A549 (cell line): Measurements from ENCODE around the gene DOCK1. TPM values are rescaled to one million over a fixed set of nuclear protein-coding genes. Genes with fewer than 3 reads are reported as not detected.

Experiments
- ATAC-seq, 2 experiments: fragments of 200-7000 bp in 1 of 2; fragments of >200 bp in 1 of 2; cut with Nextera tagmentation in 1 of 2; cut with Tn5 transposase in 1 of 2; 3 replicates each; pipeline versions ENCODE4 v1.8.0 to v1.9.1; 2018 to 2020; ENCODE audit warnings: mild to moderate bottlenecking in 1 of 2, moderate library complexity in 1 of 2
- CTCF ChIA-PET: fragments of 300-600 bp; sonication (Branson Sonifier 250); formaldehyde crosslinking; extraction: SDS; loops from one replicate; lab custom pipeline; 2021; ENCODE audit warnings: antibody characterized with exemption, inconsistent platforms; lab: Yijun Ruan, JAX
- POLR2A ChIA-PET: fragments of 350-600 bp; formaldehyde crosslinking; extraction: SDS; loops from one replicate; lab custom pipeline; 2021; ENCODE audit warnings: antibody characterized with exemption, inconsistent platforms; lab: Yijun Ruan, JAX
- DNase-seq, 2 experiments: peaks; one replicate each; pipeline versions ENCODE4 v3.0.0 to v3.0.0-alpha.2; 2011 to 2016; ENCODE audit warnings: low read depth in 1 of 2, low spot score in 1 of 2
- FAIRE-seq: peaks from 2 replicates; lab custom pipeline; 2011; peaks lifted over from hg19 to GRCh38; lab: Jason Lieb, UNC
- H3K27ac ChIP-seq, 2 experiments: fragments of >200 bp; sonication (Bioruptor Twin); formaldehyde crosslinking; 3 replicates each; pipeline ENCODE4 v1.5.1; 2016 to 2017
- H3K4me1 ChIP-seq: fragments of >200 bp; sonication (Bioruptor Twin); formaldehyde crosslinking; 3 replicates; pipeline ENCODE4 v1.6.1; 2016
- H3K4me2 ChIP-seq: fragments of >200 bp; sonication (Bioruptor Twin); formaldehyde crosslinking; 3 replicates; pipeline ENCODE4 v1.6.1; 2016
- H3K4me3 ChIP-seq: fragments of >200 bp; sonication (Bioruptor Twin); formaldehyde crosslinking; 3 replicates; pipeline ENCODE4 v1.5.1; 2016
- H3K9me3 ChIP-seq: fragments of >200 bp; sonication (Bioruptor Twin); formaldehyde crosslinking; 3 replicates; pipeline ENCODE4 v1.6.1; 2016
- BHLHE40 ChIP-seq: IDR thresholded peaks from 2 replicates; pipeline ENCODE4 v1.6.1; 2012; ENCODE audit warnings: low read depth, low read length, inconsistent platforms
- CHD4 ChIP-seq: fragments of 200-600 bp; sonication (generic); IDR thresholded peaks from 2 replicates; pipeline ENCODE4 v1.6.1; 2016; ENCODE audit warnings: antibody characterized with exemption, mild to moderate bottlenecking, borderline replicate concordance
- EP300 ChIP-seq, 2 experiments: fragments of >200 bp; sonication (Bioruptor Twin); formaldehyde crosslinking; IDR thresholded peaks; 2 replicates in 1 of 2; 3 replicates in 1 of 2; pipeline ENCODE4 v1.6.1; 2016 to 2017
- FOSB ChIP-seq: fragments of 250-450 bp; sonication (Bioruptor Pico); IDR thresholded peaks from 2 replicates; pipeline ENCODE4 v1.5.0; 2020; ENCODE audit warnings: mild to moderate bottlenecking, moderate library complexity
- FOSL2 ChIP-seq, 2 experiments: fragments of 450-650 bp in 1 of 2; fragments of >200 bp in 1 of 2; sonication (Bioruptor Twin) in 1 of 2; formaldehyde crosslinking; IDR thresholded peaks; 2 replicates each; pipeline versions ENCODE4 v1.5.0 to v1.6.1; 2016 to 2020; ENCODE audit warnings: mild to moderate bottlenecking in 1 of 2, moderate library complexity in 1 of 2
- FOXS1 ChIP-seq: fragments of 250-450 bp; sonication (Bioruptor Pico); IDR thresholded peaks from 2 replicates; pipeline ENCODE4 v1.5.0; 2020; ENCODE audit warnings: mild to moderate bottlenecking, moderate library complexity
- GATA3 ChIP-seq: IDR thresholded peaks from 2 replicates; pipeline ENCODE4 v1.6.1; 2012; ENCODE audit warnings: borderline replicate concordance
- HOXB5 ChIP-seq: fragments of 250-450 bp; sonication (Bioruptor Pico); IDR thresholded peaks from 2 replicates; pipeline ENCODE4 v1.5.0; 2020; ENCODE audit warnings: mild to moderate bottlenecking, moderate library complexity
- MAFK ChIP-seq: fragments of 450-650 bp; IDR thresholded peaks from 2 replicates; pipeline ENCODE4 v1.6.1; 2014; ENCODE audit not compliant: partially characterized antibody
- MAZ ChIP-seq: fragments of 150-350 bp; IDR thresholded peaks from 2 replicates; pipeline ENCODE4 v1.6.1; 2014; ENCODE audit warnings: antibody characterized with exemption, low read depth, low read length, borderline replicate concordance
- NR3C1 ChIP-seq: fragments of >200 bp; sonication (Bioruptor Twin); formaldehyde crosslinking; IDR thresholded peaks from 3 replicates; pipeline ENCODE4 v1.6.1; 2017
- POLR2A ChIP-seq: IDR thresholded peaks from 2 replicates; pipeline ENCODE4 v1.6.1; 2012; ENCODE audit warnings: mild to moderate bottlenecking, low read length
- RCOR1 ChIP-seq: fragments of 150-350 bp; IDR thresholded peaks from 2 replicates; pipeline ENCODE4 v1.6.1; 2014; ENCODE audit warnings: antibody characterized with exemption, low read length, low read depth
- RFX5 ChIP-seq: fragments of 450-650 bp; IDR thresholded peaks from 2 replicates; pipeline ENCODE4 v1.7.1; 2014; ENCODE audit warnings: antibody characterized with exemption, mild to moderate bottlenecking, moderate library complexity
- TP53 ChIP-seq: fragments of 250-450 bp; sonication (Bioruptor Pico); IDR thresholded peaks from 2 replicates; pipeline ENCODE4 v1.5.0; 2021; ENCODE audit warnings: mild to moderate bottlenecking, moderate library complexity
- ZSCAN20 ChIP-seq: fragments of 250-450 bp; sonication (Bioruptor Pico); IDR thresholded peaks from 2 replicates; pipeline ENCODE4 v1.8.0; 2022; ENCODE audit warnings: mild to moderate bottlenecking, moderate library complexity
- WGBS: methylation state at CpG from one replicate; pipeline ENCODE4 v1.1.6; 2017; ENCODE audit errors: missing lambda C conversion rate; 5-methylcytosine and 5-hydroxymethylcytosine counted together
- polyA plus RNA-seq, 4 experiments: library from polyadenylated mRNA; depleted of rRNA in 3 of 4; stranded (reverse); fragments of >200 nt; fragmentation: RNase III in 1 of 4; extraction: RNeasy Plus Mini Kit Qiagen cat#74134 plus additional on column Dnase treatment in 1 of 4; gene quantifications; 2 replicates in 3 of 4; 3 replicates in 1 of 4; pipeline ENCODE4 v1.2.3, GENCODE V29; 2011 to 2017
- TF ChIP-seq, protein P1 (sequence below): fragments of 200-600 bp; sonication (generic); IDR thresholded peaks from 2 replicates; pipeline ENCODE4 v1.6.1; 2016; ENCODE audit warnings: antibody characterized with exemption, mild to moderate bottlenecking, moderate library complexity
- TF ChIP-seq, protein P2 (sequence below): fragments of 450-650 bp; IDR thresholded peaks from 2 replicates; pipeline ENCODE4 v1.6.1; 2014; ENCODE audit warnings: antibody characterized with exemption
- TF ChIP-seq, protein P3 (sequence below): IDR thresholded peaks from 2 replicates; pipeline ENCODE4 v1.6.1; 2012
- TF ChIP-seq, protein P4 (sequence below): fragments of 250-450 bp; sonication (Bioruptor Pico); IDR thresholded peaks from 2 replicates; pipeline ENCODE4 v1.5.0; 2020; ENCODE audit warnings: low read depth, mild to moderate bottlenecking, moderate library complexity

The DOCK1 gene
- polyA plus RNA-seq, 2 of the 4 experiments (the other 2 are of a cell fraction): 22.6 to 28.2 TPM

DNA sequence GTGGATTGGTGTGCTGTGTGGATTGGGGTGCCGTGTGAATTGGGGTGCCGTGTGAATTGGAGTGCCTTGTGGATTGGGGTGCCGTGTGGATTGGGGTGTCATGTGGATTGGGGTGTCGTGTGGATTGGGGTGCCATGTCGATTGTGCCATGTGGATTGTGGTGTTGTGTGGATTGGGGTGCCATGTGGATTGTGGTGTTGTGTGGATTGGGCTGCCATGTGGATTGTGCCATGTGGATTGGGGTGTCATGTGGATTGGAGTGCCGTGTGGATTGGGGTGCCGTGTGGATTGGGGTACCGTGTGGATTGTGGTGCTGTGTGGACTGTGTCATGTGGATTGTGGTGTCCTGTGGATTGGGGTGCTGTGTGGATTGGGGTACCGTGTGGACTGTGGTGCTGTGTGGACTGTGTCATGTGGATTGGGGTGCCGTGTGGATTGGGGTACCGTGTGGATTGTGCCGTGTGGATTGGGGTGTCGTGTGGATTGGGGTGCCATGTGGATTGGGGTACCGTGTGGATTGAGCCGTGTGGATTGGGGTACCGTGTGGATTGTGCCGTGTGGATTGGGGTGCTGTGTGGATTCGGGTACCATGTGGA lies 523.3 kb downstream of the DOCK1 start:
- Histone ChIP-seq H3K9me3 (no peaks in the 10 kb centered on the region), H3K4me1 (no peaks in the 10 kb centered on the region), H3K4me3 (no peak overlapping the region), H3K27ac (no peak overlapping the region), H3K4me2 (no peak overlapping the region)
- WGBS: 95% methylated on average over 18 of the region's 18 CpGs
- ChIA-PET CTCF (no interaction called here), POLR2A (no interaction called here)
- FAIRE-seq: no peak
- DNase-seq: no peak
- TF ChIP-seq TP53 (CRISPR knock-in tag) (no peak), MAFK (no peak), MAZ (no peak), GATA3 (no peak)
- TF ChIP-seq, protein P1, sequence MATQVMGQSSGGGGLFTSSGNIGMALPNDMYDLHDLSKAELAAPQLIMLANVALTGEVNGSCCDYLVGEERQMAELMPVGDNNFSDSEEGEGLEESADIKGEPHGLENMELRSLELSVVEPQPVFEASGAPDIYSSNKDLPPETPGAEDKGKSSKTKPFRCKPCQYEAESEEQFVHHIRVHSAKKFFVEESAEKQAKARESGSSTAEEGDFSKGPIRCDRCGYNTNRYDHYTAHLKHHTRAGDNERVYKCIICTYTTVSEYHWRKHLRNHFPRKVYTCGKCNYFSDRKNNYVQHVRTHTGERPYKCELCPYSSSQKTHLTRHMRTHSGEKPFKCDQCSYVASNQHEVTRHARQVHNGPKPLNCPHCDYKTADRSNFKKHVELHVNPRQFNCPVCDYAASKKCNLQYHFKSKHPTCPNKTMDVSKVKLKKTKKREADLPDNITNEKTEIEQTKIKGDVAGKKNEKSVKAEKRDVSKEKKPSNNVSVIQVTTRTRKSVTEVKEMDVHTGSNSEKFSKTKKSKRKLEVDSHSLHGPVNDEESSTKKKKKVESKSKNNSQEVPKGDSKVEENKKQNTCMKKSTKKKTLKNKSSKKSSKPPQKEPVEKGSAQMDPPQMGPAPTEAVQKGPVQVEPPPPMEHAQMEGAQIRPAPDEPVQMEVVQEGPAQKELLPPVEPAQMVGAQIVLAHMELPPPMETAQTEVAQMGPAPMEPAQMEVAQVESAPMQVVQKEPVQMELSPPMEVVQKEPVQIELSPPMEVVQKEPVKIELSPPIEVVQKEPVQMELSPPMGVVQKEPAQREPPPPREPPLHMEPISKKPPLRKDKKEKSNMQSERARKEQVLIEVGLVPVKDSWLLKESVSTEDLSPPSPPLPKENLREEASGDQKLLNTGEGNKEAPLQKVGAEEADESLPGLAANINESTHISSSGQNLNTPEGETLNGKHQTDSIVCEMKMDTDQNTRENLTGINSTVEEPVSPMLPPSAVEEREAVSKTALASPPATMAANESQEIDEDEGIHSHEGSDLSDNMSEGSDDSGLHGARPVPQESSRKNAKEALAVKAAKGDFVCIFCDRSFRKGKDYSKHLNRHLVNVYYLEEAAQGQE: no peak
- TF ChIP-seq, protein P2, sequence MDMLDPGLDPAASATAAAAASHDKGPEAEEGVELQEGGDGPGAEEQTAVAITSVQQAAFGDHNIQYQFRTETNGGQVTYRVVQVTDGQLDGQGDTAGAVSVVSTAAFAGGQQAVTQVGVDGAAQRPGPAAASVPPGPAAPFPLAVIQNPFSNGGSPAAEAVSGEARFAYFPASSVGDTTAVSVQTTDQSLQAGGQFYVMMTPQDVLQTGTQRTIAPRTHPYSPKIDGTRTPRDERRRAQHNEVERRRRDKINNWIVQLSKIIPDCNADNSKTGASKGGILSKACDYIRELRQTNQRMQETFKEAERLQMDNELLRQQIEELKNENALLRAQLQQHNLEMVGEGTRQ: no peak
- no peak for ATAC-seq

DNA sequence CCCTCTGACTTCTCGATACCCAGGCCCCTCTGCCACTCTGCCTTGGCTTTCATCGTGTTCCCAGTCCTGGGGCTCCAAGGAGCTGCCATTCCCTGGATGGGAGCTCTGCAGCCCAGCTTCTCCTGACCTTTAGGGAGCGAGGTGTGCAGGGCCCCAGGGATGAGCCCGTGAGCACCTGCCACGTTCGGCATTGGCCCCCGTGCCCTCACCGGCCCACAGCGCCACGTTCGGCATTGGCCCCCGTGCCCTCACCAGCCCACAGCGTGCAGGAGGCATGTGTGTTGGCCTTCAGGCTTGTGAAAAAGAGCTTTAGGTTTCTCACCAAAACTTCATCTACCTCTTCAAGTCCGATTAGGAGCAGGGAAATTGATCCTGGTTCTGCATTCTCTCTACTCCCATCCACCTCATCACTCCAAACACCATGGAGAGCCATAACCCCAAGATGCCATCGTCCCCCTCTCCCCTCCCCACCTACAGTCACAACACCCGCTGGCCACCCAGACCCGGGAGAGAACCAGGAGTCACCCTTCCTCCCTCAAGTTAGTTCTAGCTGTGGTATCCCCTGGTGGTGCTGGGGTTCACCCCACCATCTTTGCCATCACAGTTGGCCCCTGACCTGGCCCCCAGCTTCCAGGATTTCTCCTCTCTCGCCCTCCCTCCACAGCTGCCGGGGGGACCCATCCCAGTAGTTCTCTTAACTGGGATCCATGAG lies 524.5 kb downstream of the DOCK1 start:
- ChIA-PET POLR2A (no interaction called here), CTCF (interaction anchor here (0.9 to 1.1 kb wide), 3 partner anchors 8 to 231 kb away, joined by 3 read pairs; no protein-coding TSS in a partner anchor)
- H3K4me2 ChIP-seq: no peak overlapping the region
- H3K27ac ChIP-seq: no peak overlapping the region
- no peaks in the 10 kb centered on the region for H3K4me1 ChIP-seq
- FAIRE-seq: no peak
- WGBS: 93% methylated on average over 18 of the region's 19 CpGs
- ATAC-seq: no peak
- TF ChIP-seq RFX5: no peak
- no peak for TF ChIP-seq FOXS1 (CRISPR knock-in tag)
- TF ChIP-seq, protein P3, sequence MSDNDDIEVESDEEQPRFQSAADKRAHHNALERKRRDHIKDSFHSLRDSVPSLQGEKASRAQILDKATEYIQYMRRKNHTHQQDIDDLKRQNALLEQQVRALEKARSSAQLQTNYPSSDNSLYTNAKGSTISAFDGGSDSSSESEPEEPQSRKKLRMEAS: no peak
- TF ChIP-seq POLR2A: no peak
- TF ChIP-seq ZSCAN20 (CRISPR knock-in tag): no peak
- TF ChIP-seq EP300 (IDR thresholded peaks at IDR 0.05): no peak
- TF ChIP-seq, protein P4, sequence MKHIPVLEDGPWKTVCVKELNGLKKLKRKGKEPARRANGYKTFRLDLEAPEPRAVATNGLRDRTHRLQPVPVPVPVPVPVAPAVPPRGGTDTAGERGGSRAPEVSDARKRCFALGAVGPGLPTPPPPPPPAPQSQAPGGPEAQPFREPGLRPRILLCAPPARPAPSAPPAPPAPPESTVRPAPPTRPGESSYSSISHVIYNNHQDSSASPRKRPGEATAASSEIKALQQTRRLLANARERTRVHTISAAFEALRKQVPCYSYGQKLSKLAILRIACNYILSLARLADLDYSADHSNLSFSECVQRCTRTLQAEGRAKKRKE (CRISPR knock-in tag): no peak
- no peak for TF ChIP-seq BHLHE40
- TF ChIP-seq FOSL2 (IDR thresholded peaks at IDR 0.05): no peak
- no peak for TF ChIP-seq FOSL2 (CRISPR knock-in tag; IDR thresholded peaks at IDR 0.05)
- TF ChIP-seq HOXB5: no peak
- TF ChIP-seq RCOR1: no peak
- no peak for TF ChIP-seq CHD4
- TF ChIP-seq NR3C1: no peak
- TF ChIP-seq FOSB (CRISPR knock-in tag): no peak
- no peaks in the 10 kb centered on the region for H3K9me3 ChIP-seq
- no peak for DNase-seq
- H3K4me3 ChIP-seq: no peak overlapping the region
